HUES64 (cell line): ENCODE results near the gene FER.
A peak's percentile ranks its signal among the peaks of the same experiment; 100 is the strongest.

Experiments
- H3K27ac ChIP-seq: 2 replicates; pipeline ENCODE4 v1.7.0; 2013; ENCODE audit warnings: low read depth, low read length, inconsistent platforms
- H3K27me3 ChIP-seq: 2 replicates; pipeline ENCODE4 v1.6.1; 2013; ENCODE audit warnings: mild to moderate bottlenecking, low read length; ENCODE audit not compliant: insufficient read depth
- H3K36me3 ChIP-seq: 2 replicates; pipeline ENCODE4 v1.6.1; 2013; ENCODE audit warnings: mild to moderate bottlenecking, low read length; ENCODE audit not compliant: insufficient read depth
- H3K4me1 ChIP-seq: 2 replicates; pipeline ENCODE4 v1.6.1; 2013; ENCODE audit warnings: mild to moderate bottlenecking, low read length, moderate library complexity; ENCODE audit not compliant: insufficient read depth
- H3K4me3 ChIP-seq: 2 replicates; pipeline ENCODE4 v1.5.1; 2013; ENCODE audit warnings: mild to moderate bottlenecking, low read length, moderate library complexity
- H3K9ac ChIP-seq: 2 replicates; pipeline ENCODE4 v1.6.1; 2013; ENCODE audit warnings: mild to moderate bottlenecking, low read depth, low read length
- H3K9me3 ChIP-seq: 2 replicates; pipeline ENCODE4 v1.6.1; 2013; ENCODE audit warnings: low read depth, low read length; ENCODE audit not compliant: insufficient read depth
- whole genome bisulfite sequencing: fragments of 150-250, 120-280 bp; methylation state at CpG from one replicate; pipeline ENCODE4 v1.1.7; 2013; ENCODE audit warnings: missing lambda C conversion rate; 5-methylcytosine and 5-hydroxymethylcytosine counted together

FER gene

GRCh38 chr5:108727651-108728565 is 19.8 kb upstream of the FER start:
- Histone ChIP-seq H3K4me1 (peaks cover 27% of the 10 kb centered on the region), H3K27ac (peak overlapping the region; percentile 91), H3K27me3 (no peaks in the 10 kb centered on the region), H3K9me3 (no peaks in the 10 kb centered on the region), H3K4me3 (peak overlapping the region; percentile 90), H3K36me3 (no peaks in the 10 kb centered on the region), H3K9ac (peak overlapping the region; percentile 94)
- 1% methylated on average over 61 of the region's 61 CpGs for WGBS

DNA sequence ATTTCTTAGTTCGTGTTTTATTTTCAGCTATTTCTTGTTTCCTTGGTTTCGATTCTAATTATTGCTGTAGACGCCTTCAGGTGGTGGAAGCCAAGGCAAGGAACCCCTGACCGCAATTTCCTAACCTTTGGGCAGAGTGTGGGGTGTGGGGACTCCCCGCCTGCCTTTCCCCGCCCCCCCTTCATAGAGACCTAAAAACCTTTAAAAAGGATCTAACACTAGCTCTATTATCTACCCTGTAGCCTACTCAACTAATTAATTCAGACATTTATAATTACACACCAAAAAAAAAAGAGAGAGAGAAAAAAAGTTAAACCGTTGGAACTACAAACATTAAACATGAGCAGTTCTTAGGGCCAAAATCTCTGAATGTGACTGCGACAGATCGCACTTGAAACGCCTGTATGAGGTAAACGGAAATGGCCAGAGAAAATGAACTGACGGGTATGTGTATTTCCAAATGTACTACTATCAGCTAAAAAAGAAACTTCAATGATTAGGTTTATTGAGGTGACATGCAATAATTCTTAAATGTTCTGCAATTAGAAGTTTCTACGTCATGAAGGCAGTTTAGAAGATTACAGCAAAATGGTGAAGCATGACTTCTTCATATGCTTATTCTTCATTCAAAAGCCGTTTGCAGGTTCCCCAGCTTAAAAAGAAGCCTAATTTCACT is 19.0 kb upstream of the FER start:
- H3K36me3 ChIP-seq = no peaks in the 10 kb centered on the region
- H3K27ac ChIP-seq = peak overlapping the region; percentile 91; the same call in 1 of the 2 replicates
- peaks cover 27% of the 10 kb centered on the region for H3K4me1 ChIP-seq
- H3K27me3 ChIP-seq = no peaks in the 10 kb centered on the region
- no peaks in the 10 kb centered on the region for H3K9me3 ChIP-seq
- 51% methylated on average over 12 of the region's 14 CpGs for WGBS
- H3K4me3 ChIP-seq = peak overlapping the region; percentile 90
- H3K9ac ChIP-seq = peak overlapping the region; percentile 94

- WGBS = 89% methylated on average over 8 of the region's 8 CpGs
These were observed 18.5 kb upstream of the FER start for GRCh38 chr5:108729242-108729615.

GRCh38 chr5:108730617-108731340 is 16.9 kb upstream of the FER start:
- 90% methylated on average over 1 of the region's 1 CpG for WGBS
- no peak overlapping the region for H3K9ac ChIP-seq
- H3K4me3 ChIP-seq = no peak overlapping the region
- no peaks in the 10 kb centered on the region for H3K36me3 ChIP-seq
- H3K9me3 ChIP-seq = no peaks in the 10 kb centered on the region
- H3K4me1 ChIP-seq = peaks cover 27% of the 10 kb centered on the region
- no peaks in the 10 kb centered on the region for H3K27me3 ChIP-seq
- no peak overlapping the region for H3K27ac ChIP-seq

More at GRCh38 chr5:108729242-108729615, 18.5 kb upstream of the FER start:
- Histone ChIP-seq H3K27me3 (no peaks in the 10 kb centered on the region), H3K4me3 (0 out of 2 replicates have a peak overlapping the region, but pooled peaks have one; percentile 90), H3K27ac (no peak overlapping the region), H3K9me3 (no peaks in the 10 kb centered on the region), H3K36me3 (no peaks in the 10 kb centered on the region), H3K9ac (no peak overlapping the region), H3K4me1 (peaks cover 27% of the 10 kb centered on the region)

DNA sequence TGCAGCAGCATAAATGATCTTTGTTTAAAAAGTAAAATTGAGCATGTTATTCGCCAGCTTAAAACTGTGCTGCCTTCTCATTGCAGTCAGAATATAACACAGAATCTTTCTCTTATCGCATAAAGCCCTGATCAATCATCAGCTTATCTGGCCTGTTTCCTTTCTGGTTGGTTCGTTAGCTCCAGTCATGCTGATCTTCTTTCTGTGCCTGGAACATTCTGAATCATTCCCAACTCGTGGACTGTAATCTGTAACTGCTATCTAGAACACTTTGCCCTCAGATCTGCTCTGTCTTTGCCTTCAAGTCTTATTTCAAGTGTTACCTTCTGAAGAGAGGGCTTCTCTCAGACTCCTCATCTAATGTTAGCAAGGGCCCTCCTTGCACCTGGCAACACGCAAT is 11.9 kb upstream of the FER start:
- WGBS = 88% methylated on average over 5 of the region's 5 CpGs

GRCh38 chr5:108736855-108737254 is 10.8 kb upstream of the FER start:
- 89% methylated on average over 5 of the region's 7 CpGs for WGBS
- Histone ChIP-seq H3K36me3 (no peaks in the 10 kb centered on the region), H3K9me3 (no peaks in the 10 kb centered on the region; the same call in 1 of the 2 replicates), H3K27me3 (no peaks in the 10 kb centered on the region), H3K4me1 (no peaks in the 10 kb centered on the region), H3K4me3 (no peak overlapping the region), H3K9ac (no peak overlapping the region), H3K27ac (no peak overlapping the region)

More for the DNA sequence above, 11.9 kb upstream of the FER start:
- Histone ChIP-seq H3K27ac (no peak overlapping the region), H3K27me3 (no peaks in the 10 kb centered on the region), H3K36me3 (no peaks in the 10 kb centered on the region), H3K4me3 (no peak overlapping the region), H3K9ac (no peak overlapping the region), H3K9me3 (no peaks in the 10 kb centered on the region), H3K4me1 (no peaks in the 10 kb centered on the region)

DNA sequence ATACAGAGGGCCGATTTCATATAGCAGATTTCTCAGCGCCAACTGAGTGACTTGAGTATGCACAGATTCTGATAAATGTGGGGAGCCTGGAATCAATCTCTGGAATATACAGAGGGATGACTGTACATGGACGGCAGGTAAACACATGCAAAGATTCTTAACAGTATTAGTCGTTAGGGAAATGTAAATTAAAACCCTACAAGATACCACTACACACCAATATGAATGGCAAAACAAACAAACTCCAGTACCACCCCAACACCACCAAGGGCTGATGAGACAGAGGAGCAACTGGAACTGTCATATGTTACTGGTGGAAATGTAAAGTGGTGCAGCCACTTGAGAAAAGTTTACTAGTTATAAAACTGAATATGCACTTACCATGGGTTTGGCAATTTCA is 8.3 kb upstream of the FER start:
- 88% methylated on average over 3 of the region's 4 CpGs for WGBS
- H3K27ac ChIP-seq = no peak overlapping the region
- no peak overlapping the region for H3K4me3 ChIP-seq
- no peaks in the 10 kb centered on the region for H3K36me3 ChIP-seq
- H3K9me3 ChIP-seq = peaks cover 7% of the 10 kb centered on the region; the same call in 1 of the 2 replicates
- H3K4me1 ChIP-seq = peaks cover 14% of the 10 kb centered on the region
- no peak overlapping the region for H3K9ac ChIP-seq
- no peaks in the 10 kb centered on the region for H3K27me3 ChIP-seq

GRCh38 chr5:108739906-108740305 is 7.8 kb upstream of the FER start:
- no peaks in the 10 kb centered on the region for H3K27me3 ChIP-seq
- peaks cover 7% of the 10 kb centered on the region; the same call in 1 of the 2 replicates for H3K9me3 ChIP-seq
- no peak overlapping the region for H3K9ac ChIP-seq
- WGBS = 93% methylated on average over 5 of the region's 5 CpGs
- H3K4me1 ChIP-seq = peaks cover 14% of the 10 kb centered on the region
- H3K4me3 ChIP-seq = no peak overlapping the region
- no peaks in the 10 kb centered on the region for H3K36me3 ChIP-seq
- no peak overlapping the region for H3K27ac ChIP-seq

DNA sequence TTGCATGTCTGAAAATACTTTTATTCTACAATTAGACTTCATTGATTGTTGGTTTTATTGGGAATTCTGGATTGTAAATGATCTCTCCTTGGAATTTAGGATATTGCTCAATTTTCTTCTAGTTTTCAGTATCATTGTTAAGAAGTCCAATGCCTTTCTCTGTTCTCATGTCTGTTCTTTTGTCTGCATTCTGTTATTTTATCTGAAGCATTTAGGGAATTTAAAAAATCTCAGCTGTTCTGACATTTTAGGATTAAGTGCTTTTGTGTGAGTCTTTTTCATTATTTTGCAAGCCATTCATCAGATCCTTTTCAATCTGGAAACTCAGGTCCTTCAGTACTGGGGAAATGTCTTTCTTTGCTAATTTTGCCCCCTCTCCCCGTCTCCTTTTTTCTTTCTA is 4.4 kb upstream of the FER start:
- Histone ChIP-seq H3K9ac (no peak overlapping the region; the same call in 1 of the 2 replicates), H3K4me3 (no peak overlapping the region), H3K4me1 (peaks cover 23% of the 10 kb centered on the region), H3K27me3 (no peaks in the 10 kb centered on the region), H3K36me3 (no peaks in the 10 kb centered on the region), H3K9me3 (peaks cover 7% of the 10 kb centered on the region; the same call in 1 of the 2 replicates), H3K27ac (peak overlapping the region; percentile 37)
- WGBS = no CpG with 5 or more reads among the region's 1 CpG

- Histone ChIP-seq H3K9me3 (peaks cover 7% of the 10 kb centered on the region; the same call in 1 of the 2 replicates), H3K27me3 (no peaks in the 10 kb centered on the region), H3K4me1 (peaks cover 23% of the 10 kb centered on the region), H3K27ac (peak overlapping the region; percentile 31; the same call in 1 of the 2 replicates), H3K36me3 (no peaks in the 10 kb centered on the region), H3K9ac (no peak overlapping the region; the same call in 1 of the 2 replicates), H3K4me3 (no peak overlapping the region)
- WGBS = 100% methylated on average over 3 of the region's 3 CpGs
These were observed 3.9 kb upstream of the FER start for GRCh38 chr5:108743846-108744245.
